HG03108 (cell line): ENCODE results near the gene HMSD.
"Not testable (repeated sequence)": the region's sequence is repeated elsewhere in the genome, so short reads cannot be mapped to it uniquely, and the experiment has no call there.

ENCODE experiments used
- ATAC-seq: cut with Tn5 transposase; IDR thresholded peaks from one replicate; pipeline ENCODE4 v1.9.1; 2021; ENCODE audit warnings: moderate library complexity; ENCODE audit not compliant: unreplicated experiment

Gene HMSD

GRCh38 chr18:63949068-63949737 lies at the start of gene HMSD:
HMSD (plus strand) TSS chr18:63949301; CDS start chr18:63953456, 4,155 bp downstream.
- peak; percentile 93 for ATAC-seq

- ATAC-seq: no peak
These were observed 45.1 kb upstream of the HMSD start for GRCh38 chr18:63903851-63904570.

- no peak for ATAC-seq
These were observed 44.4 kb upstream of the HMSD start for GRCh38 chr18:63904694-63905093.

- no peak for ATAC-seq
These were observed 43.7 kb upstream of the HMSD start for GRCh38 chr18:63905361-63905760.

- ATAC-seq: no peak
These were observed 43.0 kb upstream of the HMSD start for GRCh38 chr18:63906056-63906455.

- peak; percentile 54 for ATAC-seq
These were observed 41.4 kb upstream of the HMSD start, which contains the start of gene SERPINB10 for GRCh38 chr18:63907664-63908063. SERPINB10 (plus strand) TSS chr18:63907958; CDS start chr18:63915511, 7,553 bp downstream.

GRCh38 chr18:63908858-63909257 lies 40.2 kb upstream of the HMSD start:
- ATAC-seq: no peak

GRCh38 chr18:63909870-63910269 lies 39.2 kb upstream of the HMSD start:
- peak; percentile 75 for ATAC-seq

- ATAC-seq: no peak
These were observed 31.3 kb upstream of the HMSD start for GRCh38 chr18:63917817-63918216.

- no peak for ATAC-seq
These were observed 27.1 kb upstream of the HMSD start for GRCh38 chr18:63922049-63922448.

- no peak for ATAC-seq
These were observed 24.6 kb upstream of the HMSD start for GRCh38 chr18:63924551-63924950.

GRCh38 chr18:63928331-63928730 lies 20.8 kb upstream of the HMSD start:
- no peak for ATAC-seq

GRCh38 chr18:63929369-63929768 lies 19.7 kb upstream of the HMSD start:
- not testable (repeated sequence) for ATAC-seq

- ATAC-seq: no peak
These were observed 18.2 kb upstream of the HMSD start for GRCh38 chr18:63930773-63931354.

GRCh38 chr18:63936156-63936931 lies 12.8 kb upstream of the HMSD start:
- ATAC-seq: peak; percentile 95

GRCh38 chr18:63936932-63937393 lies 12.1 kb upstream of the HMSD start:
- peak; percentile 28 for ATAC-seq

- ATAC-seq: no peak
These were observed 9.1 kb upstream of the HMSD start for GRCh38 chr18:63940008-63940407.

- ATAC-seq: not testable (repeated sequence)
These were observed 8.5 kb upstream of the HMSD start for GRCh38 chr18:63940543-63941050.

- ATAC-seq: no peak
These were observed 1.9 kb upstream of the HMSD start for GRCh38 chr18:63947051-63947790.

- ATAC-seq: no peak
These were observed 2.2 kb downstream of the HMSD start for GRCh38 chr18:63951302-63951705.
